GM12864 (cell line): Measurements from ENCODE around the gene UBAP1L.

Experiments used
- DNase-seq: peaks from one replicate; pipeline ENCODE4 v3.0.0-alpha.2; 2011; ENCODE audit warnings: low read depth
- H3K4me3 ChIP-seq: 2 replicates; pipeline ENCODE4 v1.5.1; 2011; ENCODE audit warnings: mild to moderate bottlenecking, low read depth, low read length, control low read depth
- TF ChIP-seq, protein P1 (sequence below): IDR thresholded peaks from 2 replicates; pipeline ENCODE4 v1.5.1; 2011; ENCODE audit warnings: low read depth, mild to moderate bottlenecking, moderate library complexity, low read length, control low read depth, inconsistent platforms; ENCODE audit errors: missing control alignments

Gene UBAP1L

DNA sequence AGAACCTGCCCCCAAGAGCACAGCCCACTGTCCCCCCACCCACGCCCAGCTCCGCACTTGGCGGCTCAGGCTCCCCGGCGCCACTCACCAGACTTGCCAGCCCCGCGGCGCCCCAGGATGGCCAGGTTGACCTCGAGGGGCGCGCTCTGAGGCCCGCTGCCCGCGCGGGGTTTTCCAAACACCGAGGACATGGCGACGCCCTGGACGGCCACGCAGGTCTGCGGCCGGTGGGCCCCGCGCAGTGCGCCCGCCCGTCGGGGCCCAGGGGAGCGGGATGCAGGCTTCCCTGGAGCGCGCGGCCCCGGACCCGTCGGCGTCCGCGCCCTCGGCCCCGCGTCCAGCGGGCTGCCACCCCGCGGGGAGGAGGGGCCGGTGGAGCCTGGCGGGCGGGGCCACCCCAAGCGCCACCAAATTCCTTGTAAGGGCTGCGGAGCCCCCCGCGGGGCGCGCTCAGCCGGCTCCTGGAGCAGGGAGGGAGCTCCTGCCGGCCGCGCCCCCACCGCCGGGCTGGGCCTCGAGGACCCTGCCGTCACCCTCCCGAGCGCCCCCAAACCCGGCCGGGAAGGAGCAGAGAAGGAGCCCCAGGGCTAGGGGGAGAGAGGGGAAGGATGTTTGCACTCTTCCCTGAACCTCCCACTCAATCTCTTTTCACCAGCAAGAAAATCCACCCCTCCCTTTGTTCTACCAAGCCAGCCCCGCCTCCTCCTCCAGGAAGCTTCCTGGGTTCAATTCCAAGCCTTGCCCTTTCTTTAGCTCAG is 47.2 kb downstream of the UBAP1L start, which contains the start of gene RASL12:
RASL12 (minus strand) TSS at position 347 of the 758 bp plus-strand sequence; CDS start at position 191, 156 bp downstream.
- no peak for DNase-seq
- H3K4me3 ChIP-seq = no peak within 1 kb of the TSS
- TF ChIP-seq, protein P1, sequence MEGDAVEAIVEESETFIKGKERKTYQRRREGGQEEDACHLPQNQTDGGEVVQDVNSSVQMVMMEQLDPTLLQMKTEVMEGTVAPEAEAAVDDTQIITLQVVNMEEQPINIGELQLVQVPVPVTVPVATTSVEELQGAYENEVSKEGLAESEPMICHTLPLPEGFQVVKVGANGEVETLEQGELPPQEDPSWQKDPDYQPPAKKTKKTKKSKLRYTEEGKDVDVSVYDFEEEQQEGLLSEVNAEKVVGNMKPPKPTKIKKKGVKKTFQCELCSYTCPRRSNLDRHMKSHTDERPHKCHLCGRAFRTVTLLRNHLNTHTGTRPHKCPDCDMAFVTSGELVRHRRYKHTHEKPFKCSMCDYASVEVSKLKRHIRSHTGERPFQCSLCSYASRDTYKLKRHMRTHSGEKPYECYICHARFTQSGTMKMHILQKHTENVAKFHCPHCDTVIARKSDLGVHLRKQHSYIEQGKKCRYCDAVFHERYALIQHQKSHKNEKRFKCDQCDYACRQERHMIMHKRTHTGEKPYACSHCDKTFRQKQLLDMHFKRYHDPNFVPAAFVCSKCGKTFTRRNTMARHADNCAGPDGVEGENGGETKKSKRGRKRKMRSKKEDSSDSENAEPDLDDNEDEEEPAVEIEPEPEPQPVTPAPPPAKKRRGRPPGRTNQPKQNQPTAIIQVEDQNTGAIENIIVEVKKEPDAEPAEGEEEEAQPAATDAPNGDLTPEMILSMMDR = no peak

- TF ChIP-seq, protein P1 = no peak
- H3K4me3 ChIP-seq = no peak overlapping the region
- no peak for DNase-seq
These were observed 47.7 kb downstream of the UBAP1L start for GRCh38 chr15:65067317-65067644.

GRCh38 chr15:65066635-65067316 is 48.2 kb downstream of the UBAP1L start:
- H3K4me3 ChIP-seq = no peak overlapping the region
- TF ChIP-seq, protein P1 = no peak
- DNase-seq = no peak

GRCh38 chr15:65066001-65066634 is 48.9 kb downstream of the UBAP1L start:
- TF ChIP-seq, protein P1 = no peak
- no peak for DNase-seq

DNA sequence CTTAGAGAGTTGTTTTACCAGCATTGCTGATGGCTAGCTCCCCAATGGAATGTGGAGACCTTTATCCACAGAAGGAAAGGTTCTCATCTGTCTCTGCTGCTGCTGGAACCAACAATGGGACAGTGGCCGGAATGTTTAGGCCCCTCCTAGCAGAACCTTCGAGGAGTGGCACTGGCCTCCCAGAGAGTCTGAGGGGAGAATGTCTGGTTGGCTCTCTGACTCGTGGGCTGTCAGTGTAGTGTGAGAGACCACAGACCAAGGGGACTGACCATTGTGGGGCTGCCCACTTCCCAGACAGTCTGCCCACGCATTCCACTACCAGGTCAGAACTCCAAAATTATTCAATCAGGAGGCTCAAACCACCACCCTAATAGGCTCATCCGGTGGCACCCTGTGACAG is 52.3 kb downstream of the UBAP1L start:
- TF ChIP-seq, protein P1 = no peak
- no peak for DNase-seq
- no peak overlapping the region for H3K4me3 ChIP-seq

More at GRCh38 chr15:65066001-65066634, 48.9 kb downstream of the UBAP1L start:
- no peak overlapping the region for H3K4me3 ChIP-seq

- TF ChIP-seq, protein P1 = no peak
- no peak for DNase-seq
- H3K4me3 ChIP-seq = no peak overlapping the region
These were observed 52.9 kb downstream of the UBAP1L start for GRCh38 chr15:65062061-65062460.
